Measurements from ENCODE around the gene INPP4B.

INPP4B gene

DNA sequence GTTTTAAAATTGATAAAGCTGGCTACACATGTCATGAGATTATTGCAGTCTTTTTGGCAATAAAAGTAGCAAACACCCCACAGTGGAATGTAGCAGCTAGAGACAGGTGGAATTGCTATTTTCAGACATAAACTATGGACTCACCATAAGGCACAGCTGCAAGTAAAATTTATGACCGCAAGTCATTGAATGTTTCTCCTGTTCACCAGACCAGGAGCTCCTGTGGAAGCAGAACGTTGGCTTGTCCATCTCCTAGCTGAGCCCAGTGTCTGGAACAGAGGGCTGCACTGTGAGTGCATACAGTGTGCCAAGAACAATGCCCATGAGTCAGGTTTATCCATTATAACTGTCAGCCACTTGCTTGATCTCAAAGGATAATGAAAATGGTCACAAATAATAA, 538.2 kb downstream of the INPP4B start:
- H3K9ac ChIP-seq (ENCODE audit: low read depth, low read length): no peak overlapping the region
- no peaks in the 10 kb centered on the region for H3K27me3 ChIP-seq (ENCODE audit: control insufficient read depth, insufficient read depth, low read length)
- no peak overlapping the region for H3K4me3 ChIP-seq (ENCODE audit: low read length)
- H3K36me3 ChIP-seq (ENCODE audit: insufficient read depth, low read length): peaks cover 18% of the 10 kb centered on the region
- no peaks in the 10 kb centered on the region for H3K9me3 ChIP-seq (replicated peaks; ENCODE audit: low read length)
- H3K4me2 ChIP-seq (ENCODE audit: low read length): no peak overlapping the region
- H3K4me1 ChIP-seq (ENCODE audit: control insufficient read depth, insufficient read depth, low read length): no peaks in the 10 kb centered on the region

- Histone ChIP-seq H3K9me3 (replicated peaks; ENCODE audit: low read length) (no peaks in the 10 kb centered on the region), H3K9ac (ENCODE audit: low read depth, low read length) (no peak overlapping the region), H3K27me3 (ENCODE audit: control insufficient read depth, insufficient read depth, low read length) (no peaks in the 10 kb centered on the region), H3K4me2 (ENCODE audit: low read length) (no peak overlapping the region), H3K36me3 (ENCODE audit: insufficient read depth, low read length) (peaks cover 3% of the 10 kb centered on the region), H3K4me3 (ENCODE audit: low read length) (no peak overlapping the region), H3K4me1 (ENCODE audit: control insufficient read depth, insufficient read depth, low read length) (no peaks in the 10 kb centered on the region)
Observed at GRCh38 chr4:142297313-142297712, 548.8 kb downstream of the INPP4B start.

- no peaks in the 10 kb centered on the region for H3K27me3 ChIP-seq (ENCODE audit: control insufficient read depth, insufficient read depth, low read length)
- H3K36me3 ChIP-seq (ENCODE audit: insufficient read depth, low read length): no peaks in the 10 kb centered on the region
- H3K4me2 ChIP-seq (ENCODE audit: low read length): no peak overlapping the region
Observed at GRCh38 chr4:142293536-142293935, 552.6 kb downstream of the INPP4B start.

DNA sequence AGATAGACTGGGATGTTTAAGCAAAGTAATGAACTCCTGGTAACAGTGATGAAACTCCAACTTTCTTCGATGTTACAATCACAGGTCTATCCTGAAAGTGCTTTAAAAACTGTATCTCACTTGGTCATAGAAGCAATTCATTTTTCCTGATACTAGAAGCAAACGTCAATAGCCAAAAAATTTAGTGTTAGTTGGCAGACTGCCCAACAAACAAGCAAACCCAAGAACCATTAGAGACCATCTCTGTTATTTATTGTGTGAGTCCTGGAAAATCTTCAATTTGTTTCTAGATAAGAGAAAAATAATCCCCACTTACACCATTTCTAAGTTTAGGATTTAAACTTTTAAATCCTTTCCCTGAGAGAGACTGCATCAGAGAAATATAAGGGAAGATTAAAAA, 553.9 kb downstream of the INPP4B start:
- H3K9ac ChIP-seq (ENCODE audit: low read depth, low read length): no peak overlapping the region
- H3K9me3 ChIP-seq (replicated peaks; ENCODE audit: low read length): no peaks in the 10 kb centered on the region
- H3K27me3 ChIP-seq (ENCODE audit: control insufficient read depth, insufficient read depth, low read length): no peaks in the 10 kb centered on the region
- H3K36me3 ChIP-seq (ENCODE audit: insufficient read depth, low read length): peaks cover 1% of the 10 kb centered on the region
- H3K4me3 ChIP-seq (ENCODE audit: low read length): no peak overlapping the region
- H3K4me2 ChIP-seq (ENCODE audit: low read length): no peak overlapping the region
- no peaks in the 10 kb centered on the region for H3K4me1 ChIP-seq (ENCODE audit: control insufficient read depth, insufficient read depth, low read length)

More at GRCh38 chr4:142293536-142293935, 552.6 kb downstream of the INPP4B start:
- H3K4me1 ChIP-seq (ENCODE audit: control insufficient read depth, insufficient read depth, low read length): no peaks in the 10 kb centered on the region
- no peak overlapping the region for H3K4me3 ChIP-seq (ENCODE audit: low read length)
- H3K9ac ChIP-seq (ENCODE audit: low read depth, low read length): no peak overlapping the region
- H3K9me3 ChIP-seq (replicated peaks; ENCODE audit: low read length): no peaks in the 10 kb centered on the region

GRCh38 chr4:142291299-142292050, 554.6 kb downstream of the INPP4B start:
- H3K9me3 ChIP-seq (replicated peaks; ENCODE audit: low read length): no peaks in the 10 kb centered on the region
- H3K4me3 ChIP-seq (ENCODE audit: low read length): no peak overlapping the region
- peaks cover 3% of the 10 kb centered on the region for H3K36me3 ChIP-seq (ENCODE audit: insufficient read depth, low read length)
- no peak overlapping the region for H3K9ac ChIP-seq (ENCODE audit: low read depth, low read length)
- no peak overlapping the region for H3K4me2 ChIP-seq (ENCODE audit: low read length)
- H3K4me1 ChIP-seq (ENCODE audit: control insufficient read depth, insufficient read depth, low read length): no peaks in the 10 kb centered on the region
- no peaks in the 10 kb centered on the region for H3K27me3 ChIP-seq (ENCODE audit: control insufficient read depth, insufficient read depth, low read length)

DNA sequence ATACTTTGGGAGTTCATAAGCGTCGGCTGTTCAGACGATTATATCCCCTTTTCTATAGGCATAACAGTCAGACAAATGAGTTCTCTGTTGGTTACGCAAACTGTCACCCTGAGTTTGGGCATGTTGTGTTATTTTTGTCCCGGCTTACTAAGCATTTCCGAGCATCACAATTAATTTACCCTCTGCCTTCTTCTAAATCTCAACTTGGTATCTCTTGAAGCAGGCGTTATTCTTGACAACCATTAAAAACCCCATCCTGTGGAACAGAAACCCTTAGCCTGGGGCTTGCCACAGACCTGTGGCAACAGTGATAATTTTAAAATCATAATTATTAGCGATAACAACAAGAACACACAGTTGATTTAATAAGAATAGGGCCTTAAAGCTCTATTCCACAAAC, 558.7 kb downstream of the INPP4B start:
- H3K4me3 ChIP-seq (ENCODE audit: low read length): no peak overlapping the region
- peaks cover 3% of the 10 kb centered on the region for H3K36me3 ChIP-seq (ENCODE audit: insufficient read depth, low read length)
- H3K9me3 ChIP-seq (replicated peaks; ENCODE audit: low read length): no peaks in the 10 kb centered on the region

GRCh38 chr4:142285222-142285583, 560.9 kb downstream of the INPP4B start:
- H3K4me1 ChIP-seq (ENCODE audit: control insufficient read depth, insufficient read depth, low read length): no peaks in the 10 kb centered on the region

More for the DNA sequence above, 558.7 kb downstream of the INPP4B start:
- Histone ChIP-seq H3K27me3 (ENCODE audit: control insufficient read depth, insufficient read depth, low read length) (no peaks in the 10 kb centered on the region), H3K4me1 (ENCODE audit: control insufficient read depth, insufficient read depth, low read length) (no peaks in the 10 kb centered on the region), H3K9ac (ENCODE audit: low read depth, low read length) (no peak overlapping the region), H3K4me2 (ENCODE audit: low read length) (no peak overlapping the region)

GRCh38 chr4:142284402-142285221, 561.5 kb downstream of the INPP4B start:
- H3K4me3 ChIP-seq (ENCODE audit: low read length): no peak overlapping the region
- H3K4me2 ChIP-seq (ENCODE audit: low read length): no peak overlapping the region
- H3K9ac ChIP-seq (ENCODE audit: low read depth, low read length): no peak overlapping the region
- H3K27me3 ChIP-seq (ENCODE audit: control insufficient read depth, insufficient read depth, low read length): no peaks in the 10 kb centered on the region
- peaks cover 3% of the 10 kb centered on the region for H3K36me3 ChIP-seq (ENCODE audit: insufficient read depth, low read length)
- H3K4me1 ChIP-seq (ENCODE audit: control insufficient read depth, insufficient read depth, low read length): no peaks in the 10 kb centered on the region
- no peaks in the 10 kb centered on the region for H3K9me3 ChIP-seq (replicated peaks; ENCODE audit: low read length)

More at GRCh38 chr4:142285222-142285583, 560.9 kb downstream of the INPP4B start:
- H3K9ac ChIP-seq (ENCODE audit: low read depth, low read length): no peak overlapping the region
- no peak overlapping the region for H3K4me2 ChIP-seq (ENCODE audit: low read length)
- H3K4me3 ChIP-seq (ENCODE audit: low read length): no peak overlapping the region
- no peaks in the 10 kb centered on the region for H3K9me3 ChIP-seq (replicated peaks; ENCODE audit: low read length)
- no peaks in the 10 kb centered on the region for H3K27me3 ChIP-seq (ENCODE audit: control insufficient read depth, insufficient read depth, low read length)
- H3K36me3 ChIP-seq (ENCODE audit: insufficient read depth, low read length): peaks cover 3% of the 10 kb centered on the region

- Histone ChIP-seq H3K9me3 (replicated peaks; ENCODE audit: low read length) (no peaks in the 10 kb centered on the region), H3K9ac (ENCODE audit: low read depth, low read length) (no peak overlapping the region), H3K36me3 (ENCODE audit: insufficient read depth, low read length) (peaks cover 3% of the 10 kb centered on the region), H3K4me3 (ENCODE audit: low read length) (no peak overlapping the region), H3K4me2 (ENCODE audit: low read length) (no peak overlapping the region), H3K27me3 (ENCODE audit: control insufficient read depth, insufficient read depth, low read length) (no peaks in the 10 kb centered on the region), H3K4me1 (ENCODE audit: control insufficient read depth, insufficient read depth, low read length) (no peaks in the 10 kb centered on the region)
Observed at GRCh38 chr4:142282870-142283431, 563.1 kb downstream of the INPP4B start.

DNA sequence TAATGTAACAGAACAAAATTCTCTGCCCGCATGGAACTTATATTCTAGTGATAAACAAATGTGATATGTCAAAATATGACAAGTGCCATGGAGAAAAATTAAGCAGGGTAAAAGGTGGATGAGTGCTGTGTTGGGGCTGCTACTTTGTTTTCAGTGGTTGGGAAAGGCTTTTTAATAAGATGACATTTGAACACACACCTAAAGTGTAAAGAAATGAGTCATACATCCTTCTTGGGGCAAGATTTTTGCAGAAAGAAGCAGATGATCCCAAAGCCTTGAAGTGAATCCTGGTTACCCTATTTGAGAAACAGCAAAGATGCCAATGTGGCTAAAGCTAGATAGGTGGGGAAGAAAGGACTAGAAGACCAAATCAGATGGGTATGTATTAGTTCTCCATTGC, 564.1 kb downstream of the INPP4B start:
- no peaks in the 10 kb centered on the region for H3K9me3 ChIP-seq (replicated peaks; ENCODE audit: low read length)
- H3K9ac ChIP-seq (ENCODE audit: low read depth, low read length): no peak overlapping the region
- no peaks in the 10 kb centered on the region for H3K27me3 ChIP-seq (ENCODE audit: control insufficient read depth, insufficient read depth, low read length)
- no peak overlapping the region for H3K4me2 ChIP-seq (ENCODE audit: low read length)
- no peaks in the 10 kb centered on the region for H3K36me3 ChIP-seq (ENCODE audit: insufficient read depth, low read length)
- no peak overlapping the region for H3K4me3 ChIP-seq (ENCODE audit: low read length)
- no peaks in the 10 kb centered on the region for H3K4me1 ChIP-seq (ENCODE audit: control insufficient read depth, insufficient read depth, low read length)

- Histone ChIP-seq H3K9me3 (replicated peaks; ENCODE audit: low read length) (no peaks in the 10 kb centered on the region), H3K9ac (ENCODE audit: low read depth, low read length) (no peak overlapping the region), H3K27me3 (ENCODE audit: control insufficient read depth, insufficient read depth, low read length) (no peaks in the 10 kb centered on the region), H3K36me3 (ENCODE audit: insufficient read depth, low read length) (no peaks in the 10 kb centered on the region), H3K4me1 (ENCODE audit: control insufficient read depth, insufficient read depth, low read length) (no peaks in the 10 kb centered on the region), H3K4me3 (ENCODE audit: low read length) (no peak overlapping the region), H3K4me2 (ENCODE audit: low read length) (no peak overlapping the region)
Observed at GRCh38 chr4:142278663-142279062, 567.4 kb downstream of the INPP4B start.
